AG20443 (cell line): Measurements from ENCODE around the gene ZNF827.
A peak's percentile ranks its signal among the peaks of the same experiment; 100 is the strongest.

Experiments
- DNase-seq: peaks from one replicate; pipeline ENCODE4 v3.0.0; 2012; ENCODE audit warnings: low spot score, mixed read lengths

Gene ZNF827

GRCh38 chr4:145938618-145939440, at the start of gene ZNF827:
Gene ZNF827 (minus strand): TSS chr4:145938823. CDS start chr4:145938407, 416 bp downstream.
- DNase-seq = peak; percentile 47

GRCh38 chr4:145984563-145984962, 45.9 kb upstream of the ZNF827 start:
- DNase-seq = no peak

GRCh38 chr4:145982791-145983190, 44.2 kb upstream of the ZNF827 start:
- no peak for DNase-seq

- DNase-seq = no peak
These were observed 40.5 kb upstream of the ZNF827 start for GRCh38 chr4:145979160-145979559.

GRCh38 chr4:145976680-145977079, 38.1 kb upstream of the ZNF827 start:
- DNase-seq = no peak

GRCh38 chr4:145960012-145960411, 21.4 kb upstream of the ZNF827 start:
- DNase-seq = no peak

GRCh38 chr4:145957302-145957701, 18.7 kb upstream of the ZNF827 start:
- DNase-seq = no peak

- DNase-seq = peak; percentile 73
These were observed 17.8 kb upstream of the ZNF827 start for GRCh38 chr4:145956288-145956890.

GRCh38 chr4:145954924-145955339, 16.3 kb upstream of the ZNF827 start:
- peak; percentile 22 for DNase-seq

GRCh38 chr4:145951931-145952330, 13.3 kb upstream of the ZNF827 start:
- no peak for DNase-seq

- no peak for DNase-seq
These were observed 7.0 kb upstream of the ZNF827 start for GRCh38 chr4:145945431-145946155.

GRCh38 chr4:145944886-145945285, 6.3 kb upstream of the ZNF827 start:
- no peak for DNase-seq

GRCh38 chr4:145939856-145940255, 1.2 kb upstream of the ZNF827 start:
- no peak for DNase-seq

- DNase-seq = no peak
These were observed 773 bp upstream of the ZNF827 start for GRCh38 chr4:145939441-145939750.

- DNase-seq = peak; percentile 44
These were observed 532 bp downstream of the ZNF827 start for GRCh38 chr4:145937971-145938611.

GRCh38 chr4:145936997-145937901, 1.4 kb downstream of the ZNF827 start:
- peak; percentile 72 for DNase-seq

- DNase-seq = peak; percentile 73
These were observed 2.3 kb downstream of the ZNF827 start for GRCh38 chr4:145936142-145936996.

- peak; percentile 21 for DNase-seq
These were observed 3.1 kb downstream of the ZNF827 start for GRCh38 chr4:145935253-145936141.

GRCh38 chr4:145934434-145935047, 4.1 kb downstream of the ZNF827 start:
- DNase-seq = no peak
